ENCODE measurements around the gene CSF3. TPM values are rescaled to one million over a fixed set of nuclear protein-coding genes. Genes with fewer than 3 reads are reported as not detected.

Gene CSF3
- total RNA-seq, 1 experiment from 2014 or later: not detected

DNA sequence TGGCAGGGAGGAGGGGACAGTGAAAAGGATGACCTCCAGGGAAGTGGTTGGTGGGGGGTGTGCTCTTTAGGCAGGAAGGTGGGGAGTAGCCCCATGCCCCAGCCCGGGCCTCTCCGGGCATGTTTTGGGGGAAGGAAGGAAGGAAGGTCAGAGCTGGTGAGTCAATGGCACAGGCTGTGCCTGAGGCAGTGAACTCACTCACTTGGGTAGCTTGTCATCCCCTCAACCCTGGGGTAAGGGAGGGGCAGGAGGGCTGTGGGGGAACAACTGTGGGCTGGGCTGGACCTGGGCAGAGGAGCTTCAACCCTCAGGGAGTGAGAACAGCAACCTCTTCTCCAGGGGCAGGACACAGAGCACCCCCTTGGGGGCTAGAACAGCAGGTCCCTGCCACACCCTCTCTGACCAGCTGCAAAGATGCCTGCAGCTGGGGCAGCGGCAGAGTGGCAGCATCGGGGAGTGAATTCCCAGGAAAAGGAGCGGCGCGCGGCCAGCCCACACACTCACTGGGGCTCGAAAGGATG, 6.3 kb downstream of the CSF3 start:
- Histone ChIP-seq H3K9me3 (ENCODE audit: control insufficient read depth, low read depth, low read length) (no peaks in the 10 kb centered on the region), H3K56ac (ENCODE audit: insufficient read length, low read depth, low read length) (no peak overlapping the region), H3K23ac (ENCODE audit: insufficient read length, low read depth, low read length) (no peak overlapping the region), H4K91ac (ENCODE audit: insufficient read length, low read depth, low read length) (no peak overlapping the region), H4K20me1 (ENCODE audit: control insufficient read depth, insufficient read depth, insufficient read length) (no peaks in the 10 kb centered on the region), H2BK5ac (ENCODE audit: insufficient read length, low read length) (no peak overlapping the region), H3K79me2 (ENCODE audit: insufficient read depth, low read length) (no peaks in the 10 kb centered on the region), H2AFZ (ENCODE audit: low read length) (no peak overlapping the region), H2BK120ac (ENCODE audit: low read depth, low read length, poor library complexity, severe bottlenecking) (no peak overlapping the region), H3K4me2 (ENCODE audit: insufficient read depth, insufficient read length, low read length) (no peak overlapping the region), H2AK5ac (ENCODE audit: insufficient read length, low read length) (no peak overlapping the region), H2BK12ac (ENCODE audit: insufficient read length, low read depth, low read length) (no peak overlapping the region), H3K4ac (ENCODE audit: low read depth, low read length) (no peak overlapping the region), H3K27me3 (ENCODE audit: insufficient read depth, low read length) (no peaks in the 10 kb centered on the region), H3K18ac (ENCODE audit: insufficient read length, low read depth, low read length) (no peak overlapping the region), H3T11ph (ENCODE audit: low read length) (no peak overlapping the region), H3K27ac (ENCODE audit: insufficient read length, low read depth, low read length) (no peak overlapping the region), H3K4me1 (ENCODE audit: insufficient read depth, low read length) (peaks cover 4% of the 10 kb centered on the region; the same call in 1 of the 2 replicates), H3K79me1 (ENCODE audit: insufficient read depth, low read depth, low read length, poor library complexity, severe bottlenecking) (no peaks in the 10 kb centered on the region), H4K8ac (replicated peaks; ENCODE audit: insufficient read length, low read depth, low read length) (no peak overlapping the region), H2BK15ac (ENCODE audit: low read depth, low read length) (no peak overlapping the region), H3K9ac (ENCODE audit: extremely low read depth, insufficient read length, low read length) (no peak overlapping the region), H2BK20ac (ENCODE audit: low read depth, low read length, poor library complexity, severe bottlenecking) (no peak overlapping the region), H4K5ac (ENCODE audit: insufficient read length, low read depth, low read length) (no peak overlapping the region), H3K23me2 (ENCODE audit: insufficient read length, low read depth, low read length, poor library complexity, severe bottlenecking) (no peaks in the 10 kb centered on the region), H3K14ac (ENCODE audit: insufficient read depth, low read length) (no peak overlapping the region)
- H3K4me3 Mint-ChIP-seq: no peak overlapping the region
- no peak for DNase-seq
- no CpG with 5 or more reads among the region's 9 CpGs for WGBS (ENCODE audit: extremely low coverage, insufficient read length, low lambda C conversion rate)
- H3K36me3 Mint-ChIP-seq (ENCODE audit: insufficient read depth in 1 of 3, low read depth in 3 of 3): peaks cover 25 to 59% (median 59%) of the 10 kb centered on the region in 3 experiments; a peak in 6 of 7 replicates
- no peaks in the 10 kb centered on the region; a peak in 1 of 5 replicates for H3K9me3 Mint-ChIP-seq
- TF ChIP-seq, protein P1, sequence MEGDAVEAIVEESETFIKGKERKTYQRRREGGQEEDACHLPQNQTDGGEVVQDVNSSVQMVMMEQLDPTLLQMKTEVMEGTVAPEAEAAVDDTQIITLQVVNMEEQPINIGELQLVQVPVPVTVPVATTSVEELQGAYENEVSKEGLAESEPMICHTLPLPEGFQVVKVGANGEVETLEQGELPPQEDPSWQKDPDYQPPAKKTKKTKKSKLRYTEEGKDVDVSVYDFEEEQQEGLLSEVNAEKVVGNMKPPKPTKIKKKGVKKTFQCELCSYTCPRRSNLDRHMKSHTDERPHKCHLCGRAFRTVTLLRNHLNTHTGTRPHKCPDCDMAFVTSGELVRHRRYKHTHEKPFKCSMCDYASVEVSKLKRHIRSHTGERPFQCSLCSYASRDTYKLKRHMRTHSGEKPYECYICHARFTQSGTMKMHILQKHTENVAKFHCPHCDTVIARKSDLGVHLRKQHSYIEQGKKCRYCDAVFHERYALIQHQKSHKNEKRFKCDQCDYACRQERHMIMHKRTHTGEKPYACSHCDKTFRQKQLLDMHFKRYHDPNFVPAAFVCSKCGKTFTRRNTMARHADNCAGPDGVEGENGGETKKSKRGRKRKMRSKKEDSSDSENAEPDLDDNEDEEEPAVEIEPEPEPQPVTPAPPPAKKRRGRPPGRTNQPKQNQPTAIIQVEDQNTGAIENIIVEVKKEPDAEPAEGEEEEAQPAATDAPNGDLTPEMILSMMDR (conservative IDR thresholded peaks at IDR 0.05): no peak
- H3K27me3 Mint-ChIP-seq (ENCODE audit: low read depth): no peaks in the 10 kb centered on the region
- H3K4me1 Mint-ChIP-seq: peaks cover 16 to 35% of the 10 kb centered on the region in 2 experiments
- peak overlapping the region in 2 of 3 experiments; percentile 53 to 86; a peak in 4 of 7 replicates for H3K27ac Mint-ChIP-seq

Measured in H9 (cell line).